K562 (cell line): ENCODE results near the gene MAP3K20. TPM values are rescaled to one million over a fixed set of nuclear protein-coding genes. Genes with fewer than 3 reads are reported as not detected.
A peak's percentile ranks its signal among the peaks of the same experiment; 100 is the strongest.

Experiments
- ATAC-seq: fragments of 200-7000 bp; cut with Tn5 transposase; 3 replicates; pipeline ENCODE4 v1.9.1; 2020; ENCODE audit warnings: moderate library complexity
- BruUV-seq: library from RNA; stranded (reverse); fragments of 400-500 nt; replicated peaks from 2 replicates; lab custom pipeline; 2021; lab: Mats Ljungman, UMichigan
- CTCF ChIA-PET: fragments of 300-600 bp; formaldehyde crosslinking; extraction: SDS; loops from one replicate; lab custom pipeline; 2021; ENCODE audit warnings: low intra/inter-chr PET ratio; lab: Yijun Ruan, JAX
- POLR2A ChIA-PET: fragments of 300-600, 350-650 bp; sonication (Branson Sonifier 250); formaldehyde crosslinking; extraction: SDS; loops from one replicate; lab custom pipeline; 2021; ENCODE audit warnings: antibody characterized with exemption, inconsistent platforms; lab: Yijun Ruan, JAX
- DNase-seq, 4 experiments: peaks; one replicate each; pipeline versions ENCODE4 v3.0.0 to v3.0.0-alpha.2; 2011 to 2018; ENCODE audit warnings: low spot score in 3 of 4, mixed read lengths in 3 of 4; ENCODE audit errors: extremely low read depth in 1 of 4
- FAIRE-seq: peaks from 2 replicates; lab custom pipeline; 2011; peaks lifted over from hg19 to GRCh38; lab: Jason Lieb, UNC
- H2AFZ ChIP-seq: 2 replicates; pipeline ENCODE4 v1.6.0; 2011; ENCODE audit warnings: low read depth, low read length, control low read depth, inconsistent platforms
- H3K27ac ChIP-seq: fragments of 200-600 bp; 3 replicates; pipeline ENCODE4 v1.8.0; 2011; ENCODE audit warnings: low read depth, mild to moderate bottlenecking, control low read depth, inconsistent platforms, low read length, moderate library complexity, mixed read lengths; ENCODE audit errors: extremely low read depth
- H3K27me3 ChIP-seq, 2 experiments: fragments of 300-600 bp in 1 of 2; 2 replicates in 1 of 2; 3 replicates in 1 of 2; pipeline versions ENCODE4 v1.6.0 to v1.8.0; 2011; ENCODE audit warnings: inconsistent platforms in 2 of 2, low read length in 2 of 2, mild to moderate bottlenecking in 1 of 2, mixed read lengths in 1 of 2, moderate library complexity in 1 of 2; ENCODE audit not compliant: control insufficient read depth in 2 of 2, insufficient read depth in 2 of 2
- H3K36me3 ChIP-seq: fragments of 300-600 bp; 3 replicates; pipeline ENCODE4 v1.8.0; 2011; ENCODE audit warnings: mild to moderate bottlenecking, low read length, inconsistent platforms; ENCODE audit not compliant: control insufficient read depth, insufficient read depth
- H3K4me1 ChIP-seq, 2 experiments: fragments of 200-600 bp in 1 of 2; replicated peaks in 1 of 2; 2 replicates in 1 of 2; 3 replicates in 1 of 2; pipeline versions ENCODE4 v1.5.1 to v1.8.0; 2011; ENCODE audit warnings: inconsistent platforms in 2 of 2, low read length in 2 of 2, mild to moderate bottlenecking in 1 of 2, mixed read lengths in 1 of 2, moderate library complexity in 1 of 2; ENCODE audit not compliant: control insufficient read depth in 2 of 2, insufficient read depth in 2 of 2
- H3K4me2 ChIP-seq: 2 replicates; pipeline ENCODE4 v1.6.1; 2011; ENCODE audit warnings: low read length, control low read depth, inconsistent platforms, mixed read lengths; ENCODE audit not compliant: insufficient read depth
- H3K4me3 ChIP-seq: fragments of 200-600 bp; sonication (generic), shearing (Covaris generic); 2 replicates; pipeline ENCODE4 v1.5.1; 2016; ENCODE audit warnings: control low read depth, inconsistent platforms
- H3K79me2 ChIP-seq: fragments of 200-600 bp; 3 replicates; pipeline ENCODE4 v1.8.0; 2011; ENCODE audit warnings: low read length, inconsistent platforms; ENCODE audit not compliant: control insufficient read depth, insufficient read depth
- H3K9ac ChIP-seq, 2 experiments: 2 replicates each; pipeline versions ENCODE4 v1.6.0 to v1.6.1; 2011; ENCODE audit warnings: low read depth in 2 of 2, low read length in 2 of 2, control low read depth in 1 of 2, inconsistent platforms in 1 of 2, mild to moderate bottlenecking in 1 of 2, mixed read lengths in 1 of 2; ENCODE audit not compliant: insufficient read depth in 1 of 2
- H3K9me1 ChIP-seq: one replicate; pipeline ENCODE4 v1.6.0; 2011; ENCODE audit warnings: inconsistent platforms, mild to moderate bottlenecking, low read length, moderate library complexity; ENCODE audit not compliant: control insufficient read depth, insufficient read depth
- H3K9me3 ChIP-seq: replicated peaks from 2 replicates; pipeline ENCODE4 v1.5.1; 2011; ENCODE audit warnings: low read depth, low read length, inconsistent platforms; ENCODE audit not compliant: control insufficient read depth, insufficient read depth
- H4K20me1 ChIP-seq: replicated peaks from 2 replicates; pipeline ENCODE4 v1.6.1; 2011; ENCODE audit warnings: low read length, inconsistent platforms, mixed read lengths; ENCODE audit not compliant: control insufficient read depth, insufficient read depth
- ARID3A ChIP-seq: IDR thresholded peaks from 2 replicates; pipeline ENCODE4 v1.6.1; 2012; ENCODE audit warnings: low read depth, low read length, improper control_type of control experiment, borderline replicate concordance
- CREB3 ChIP-seq: fragments of 450-650 bp; conservative IDR thresholded peaks from 2 replicates; pipeline ENCODE4 v1.6.1; 2016; ENCODE audit warnings: missing genetic modification characterization, low read depth, mild to moderate bottlenecking, missing compliant biosample characterization, moderate library complexity
- GATA2 ChIP-seq: sonication (generic); formaldehyde crosslinking; IDR thresholded peaks from 2 replicates; pipeline ENCODE4 v1.4.0; 2020; ENCODE audit warnings: mild to moderate bottlenecking, missing genetic modification reagents
- LARP7 ChIP-seq: fragments of 450-650 bp; IDR thresholded peaks from 2 replicates; pipeline ENCODE4 v1.6.1; 2016
- MTA2 ChIP-seq: fragments of 450-650 bp; IDR thresholded peaks from 2 replicates; pipeline ENCODE4 v1.6.1; 2016; ENCODE audit warnings: low read depth
- NFE2 ChIP-seq: IDR thresholded peaks from 2 replicates; pipeline ENCODE4 v1.6.1; 2014; ENCODE audit warnings: antibody characterized with exemption, low read depth
- SAP30 ChIP-seq: fragments of 200-600 bp; sonication (generic); IDR thresholded peaks from 2 replicates; pipeline ENCODE4 v1.6.1; 2012; ENCODE audit warnings: borderline replicate concordance, low read depth, mild to moderate bottlenecking, moderate library complexity, low read length, control low read depth, inconsistent platforms; ENCODE audit not compliant: insufficient read depth, poor library complexity, severe bottlenecking
- TAF7 ChIP-seq: fragments of 450-650 bp; IDR thresholded peaks from 2 replicates; pipeline ENCODE4 v1.6.1; 2016; ENCODE audit warnings: missing genetic modification characterization, missing compliant biosample characterization
- ZBTB40 ChIP-seq, 2 experiments: fragments of 450-650 bp in 1 of 2; sonication (generic) in 1 of 2; formaldehyde crosslinking in 1 of 2; IDR thresholded peaks; 2 replicates each; pipeline versions ENCODE4 v1.7.1 to v1.9.0; 2016 to 2022; ENCODE audit warnings: inconsistent platforms in 1 of 2, mild to moderate bottlenecking in 1 of 2, missing genetic modification reagents in 1 of 2
- ZNF316 ChIP-seq: fragments of 450-650 bp; IDR thresholded peaks from 2 replicates; pipeline ENCODE4 v1.6.1; 2016
- ZNF324 ChIP-seq: fragments of 250-450 bp; sonication (Bioruptor Pico); IDR thresholded peaks from 2 replicates; pipeline ENCODE4 v1.4.0; 2020; ENCODE audit warnings: mild to moderate bottlenecking
- WGBS: fragments of 100-300 bp; shearing (Covaris generic); methylation state at CpG from one replicate; pipeline ENCODE4 v1.1.6; 2016; ENCODE audit warnings: low coverage, mixed read lengths; ENCODE audit not compliant: insufficient coverage; ENCODE audit errors: missing lambda C conversion rate; 5-methylcytosine and 5-hydroxymethylcytosine counted together
- in situ Hi-C: fragments of 300-500 bp; cut with MboI; formaldehyde crosslinking; loops from 4 replicates; pipeline ENCODE4 v1.15.0; 2018; ENCODE audit warnings: inconsistent platforms, mixed read lengths
- intact Hi-C: fragments of 100-400 bp; cut with micrococcal nuclease; formaldehyde crosslinking; loops from 2 replicates; pipeline ENCODE4 v1.14.2; 2022
- polyA plus RNA-seq, 8 experiments: library from polyadenylated mRNA; depleted of rRNA in 4 of 8; stranded (reverse) in 5 of 8; unstranded in 3 of 8; fragments of >200 nt; fragmentation: Nextera tagmentation in 2 of 8; fragmentation: Illumina TruSeq in 1 of 8; extraction: Ambion mirVana in 2 of 8; extraction: Trizol in 1 of 8; gene quantifications; 2 replicates each; pipeline versions ENCODE4 v1.2.1 to v1.2.3, GENCODE V29; 2011 to 2014; ENCODE audit warnings: inconsistent platforms in 1 of 8, missing spikeins in 1 of 8
- total RNA-seq, 7 experiments: library from RNA; depleted of rRNA in 6 of 7; stranded (reverse); fragments of >200 nt in 6 of 7; fragmentation: Illumina TruSeq in 2 of 7; extraction: Trizol in 2 of 7; gene quantifications; 2 replicates each; pipeline versions ENCODE4 v1.2.1 to v1.2.3, GENCODE V29; 2011 to 2021; ENCODE audit warnings: low replicate concordance in 1 of 7

Gene MAP3K20
- total and polyA plus RNA-seq, 9 of the 15 experiments (the other 6 are each of a cell fraction or from before 2014, with no cell fraction given): 9.8 to 34.2 (median 27.3) TPM

- no peaks in the 10 kb centered on the region for H3K9me3 ChIP-seq
- FAIRE-seq (no peak), DNase-seq (no peak), ATAC-seq (no peak)
- in situ Hi-C loops (no loop called here), intact Hi-C loops (loop anchor here (10.0 kb wide), 1 partner anchor 139 kb away; the partner anchor contains the start of gene CDCA7)
- no peaks in the 10 kb centered on the region; the same call in 1 of the 2 replicates for H4K20me1 ChIP-seq
- H3K36me3 ChIP-seq: peaks cover 9% of the 10 kb centered on the region; the same call in 1 of the 3 replicates
- no peak overlapping the region for H3K4me2 ChIP-seq
- CTCF ChIA-PET: interaction anchor here (0.6 kb wide), 1 partner anchor 138 kb away, joined by 4 read pairs; no protein-coding TSS in a partner anchor
- H2AFZ ChIP-seq: no peak overlapping the region
- H3K79me2 ChIP-seq: no peaks in the 10 kb centered on the region
- no peak overlapping the region for H3K27ac ChIP-seq
- 75% methylated on average over 4 of the region's 4 CpGs for WGBS
- no peak overlapping the region for H3K9ac ChIP-seq
- no peaks in the 10 kb centered on the region for H3K9me1 ChIP-seq
- no peak overlapping the region for H3K4me3 ChIP-seq
- no peaks in the 10 kb centered on the region for H3K4me1 ChIP-seq
- H3K27me3 ChIP-seq: no peaks in the 10 kb centered on the region
- BruUV-seq: no TSS peak
- POLR2A ChIA-PET: no interaction called here
- TF ChIP-seq SAP30 (no peak), ZBTB40 (IDR thresholded peaks at IDR 0.05) (no peak), ZBTB40 (CRISPR knock-in tag; IDR thresholded peaks at IDR 0.05) (no peak), LARP7 (no peak), MTA2 (no peak), CREB3 (tag) (no peak), GATA2 (CRISPR knock-in tag) (no peak), ARID3A (no peak), TAF7 (tag) (no peak), ZNF316 (peak; percentile 55), ZNF324 (CRISPR knock-in tag) (no peak), NFE2 (peak; percentile 57; the same call in 1 of the 2 replicates)
Observed at GRCh38 chr2:173215316-173215715, 139.7 kb downstream of the MAP3K20 start.
